ENCODE data around the gene STK33. TPM values are rescaled to one million over a fixed set of nuclear protein-coding genes. Genes with fewer than 3 reads are reported as not detected.
A peak's percentile ranks its signal among the peaks of the same experiment; 100 is the strongest.

The STK33 gene
- total RNA-seq = 10 to 100 TPM in 1 of 4 donors, 1 to 10 TPM in 3; 1.9 to 18.9 (median 3.1) TPM

- Histone ChIP-seq H3K4me3 (peak within 1 kb of the TSS; percentile 44 to 64 (median 60)), H3K9me3 (no peaks in the 10 kb centered on the region), H3K4me1 (peaks cover 0 to 13% (median 0%) of the 10 kb centered on the region in 4 donors), H3K36me3 (no peaks in the 10 kb centered on the region), H3K27me3 (no peaks in the 10 kb centered on the region), H3K27ac (peak within 1 kb of the TSS in 2 of 4 donors; percentile 27 to 33)
- TF ChIP-seq POLR2A (IDR thresholded peaks at IDR 0.05) = no peak
- TF ChIP-seq, protein P1, sequence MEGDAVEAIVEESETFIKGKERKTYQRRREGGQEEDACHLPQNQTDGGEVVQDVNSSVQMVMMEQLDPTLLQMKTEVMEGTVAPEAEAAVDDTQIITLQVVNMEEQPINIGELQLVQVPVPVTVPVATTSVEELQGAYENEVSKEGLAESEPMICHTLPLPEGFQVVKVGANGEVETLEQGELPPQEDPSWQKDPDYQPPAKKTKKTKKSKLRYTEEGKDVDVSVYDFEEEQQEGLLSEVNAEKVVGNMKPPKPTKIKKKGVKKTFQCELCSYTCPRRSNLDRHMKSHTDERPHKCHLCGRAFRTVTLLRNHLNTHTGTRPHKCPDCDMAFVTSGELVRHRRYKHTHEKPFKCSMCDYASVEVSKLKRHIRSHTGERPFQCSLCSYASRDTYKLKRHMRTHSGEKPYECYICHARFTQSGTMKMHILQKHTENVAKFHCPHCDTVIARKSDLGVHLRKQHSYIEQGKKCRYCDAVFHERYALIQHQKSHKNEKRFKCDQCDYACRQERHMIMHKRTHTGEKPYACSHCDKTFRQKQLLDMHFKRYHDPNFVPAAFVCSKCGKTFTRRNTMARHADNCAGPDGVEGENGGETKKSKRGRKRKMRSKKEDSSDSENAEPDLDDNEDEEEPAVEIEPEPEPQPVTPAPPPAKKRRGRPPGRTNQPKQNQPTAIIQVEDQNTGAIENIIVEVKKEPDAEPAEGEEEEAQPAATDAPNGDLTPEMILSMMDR (IDR thresholded peaks at IDR 0.05) = no peak
- peak; percentile 56 to 76 (median 70) for DNase-seq
Measured at GRCh38 chr11:8593935-8594909, at the start of gene STK33. Gene STK33, minus strand, starts transcription at chr11:8594228. Its CDS starts 119,323 bp downstream, at chr11:8474905.

DNA sequence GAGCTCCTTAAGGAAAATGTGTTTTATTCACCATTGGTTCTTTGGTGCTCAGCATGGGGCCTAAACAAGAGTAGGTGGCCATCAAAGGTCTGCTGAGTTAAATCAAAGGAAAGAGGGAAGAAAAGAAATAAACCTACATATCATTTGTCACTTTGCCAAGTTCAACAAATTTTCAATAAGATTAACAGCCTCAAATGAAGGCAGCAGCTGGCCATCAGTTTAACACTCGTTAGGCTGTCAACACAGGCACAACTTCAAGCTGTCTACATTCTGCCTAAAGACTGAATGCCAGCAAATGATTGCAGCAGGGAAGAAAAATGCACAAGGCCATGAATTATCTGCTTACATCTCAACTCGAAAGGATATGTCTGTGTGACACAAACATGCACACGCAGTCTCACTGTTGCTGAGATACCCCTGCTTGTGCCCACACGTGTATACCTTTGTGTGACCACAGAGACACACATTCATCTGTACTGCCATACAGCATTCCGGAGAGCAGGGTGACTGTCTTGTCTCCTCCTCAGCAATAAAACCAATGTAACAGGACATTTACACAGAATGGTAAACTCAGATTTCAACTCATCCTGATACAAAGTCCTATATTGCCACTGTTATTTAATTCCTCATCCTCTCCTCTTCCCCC is 48.3 kb upstream of the STK33 start:
- Histone ChIP-seq H3K27ac (no peak overlapping the region), H3K9me3 (no peaks in the 10 kb centered on the region), H3K4me1 (no peaks in the 10 kb centered on the region), H3K27me3 (no peaks in the 10 kb centered on the region), H3K36me3 (peaks cover 0 to 68% (median 0%) of the 10 kb centered on the region in 3 donors), H3K4me3 (no peak overlapping the region)
- no peak for DNase-seq
- TF ChIP-seq, protein P1 (IDR thresholded peaks at IDR 0.05) = no peak
- no peak for TF ChIP-seq POLR2A (IDR thresholded peaks at IDR 0.05)

GRCh38 chr11:8641332-8641731 is 47.3 kb upstream of the STK33 start:
- Histone ChIP-seq H3K36me3 (peaks cover 0 to 73% (median 0%) of the 10 kb centered on the region in 3 donors), H3K27ac (no peak overlapping the region), H3K9me3 (peaks cover 0 to 3% (median 0%) of the 10 kb centered on the region in 4 donors), H3K4me3 (no peak overlapping the region), H3K27me3 (no peaks in the 10 kb centered on the region), H3K4me1 (no peaks in the 10 kb centered on the region)
- TF ChIP-seq, protein P1 (IDR thresholded peaks at IDR 0.05) = no peak
- TF ChIP-seq POLR2A (IDR thresholded peaks at IDR 0.05) = no peak
- no peak for DNase-seq

DNA sequence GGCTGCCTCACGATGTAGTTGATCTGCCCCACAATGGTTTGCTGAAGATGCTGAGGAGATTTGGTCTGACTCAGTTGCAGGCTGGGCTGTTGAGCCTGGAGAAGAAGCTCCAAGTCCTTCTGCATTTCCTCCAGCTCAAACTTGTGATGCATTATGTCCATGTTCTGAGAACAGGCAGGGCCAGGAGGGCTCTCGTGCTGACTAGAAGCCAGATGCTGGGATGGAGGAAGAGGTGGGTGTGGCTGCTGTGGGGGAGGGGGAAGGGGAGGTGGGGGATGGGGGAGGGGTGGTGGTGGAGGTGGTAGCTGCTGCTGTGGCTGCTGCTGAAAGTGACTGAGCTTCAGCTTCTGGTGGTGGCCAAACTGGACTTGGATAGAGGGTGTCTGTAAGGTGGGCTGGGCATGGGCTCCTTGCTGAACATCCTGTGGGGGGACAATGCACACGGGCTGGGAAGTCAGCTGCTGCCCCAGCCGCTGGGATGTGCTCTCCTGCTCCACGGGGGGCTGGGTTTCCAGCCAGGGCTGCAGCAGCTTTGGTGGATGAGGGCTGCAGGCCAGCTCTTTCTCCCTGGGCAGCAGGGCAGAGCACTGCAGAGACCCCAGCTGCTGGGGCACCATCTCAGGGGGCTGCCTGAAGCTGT is 46.4 kb upstream of the STK33 start:
- H3K27me3 ChIP-seq = no peaks in the 10 kb centered on the region
- H3K4me1 ChIP-seq = no peaks in the 10 kb centered on the region
- H3K9me3 ChIP-seq = peaks cover 0 to 10% (median 0%) of the 10 kb centered on the region in 4 donors
- H3K4me3 ChIP-seq = no peak overlapping the region
- no peak overlapping the region for H3K27ac ChIP-seq
- H3K36me3 ChIP-seq = peaks cover 0 to 73% (median 0%) of the 10 kb centered on the region in 3 donors
- TF ChIP-seq, protein P1 (IDR thresholded peaks at IDR 0.05) = no peak
- no peak for TF ChIP-seq POLR2A (IDR thresholded peaks at IDR 0.05)
- no peak for DNase-seq

- no peaks in the 10 kb centered on the region for H3K4me1 ChIP-seq
- H3K9me3 ChIP-seq = peaks cover 0 to 10% (median 0%) of the 10 kb centered on the region in 4 donors
- DNase-seq = no peak
- H3K36me3 ChIP-seq = peaks cover 0 to 73% (median 0%) of the 10 kb centered on the region in 3 donors
- no peak overlapping the region for H3K27ac ChIP-seq
- H3K4me3 ChIP-seq = no peak overlapping the region
- no peaks in the 10 kb centered on the region for H3K27me3 ChIP-seq
- TF ChIP-seq, protein P1 (IDR thresholded peaks at IDR 0.05) = no peak
- TF ChIP-seq POLR2A (IDR thresholded peaks at IDR 0.05) = no peak
Measured at GRCh38 chr11:8639655-8640054, 45.6 kb upstream of the STK33 start.
